NCI-H345 (cell line): ENCODE measurements around the gene NIN.
"Not testable (repeated sequence)": the region's sequence is repeated elsewhere in the genome, so short reads cannot be mapped to it uniquely, and the experiment has no call there.

Source experiments
- DNase-seq: peaks from one replicate; lab custom pipeline; 2025; lab: John Stamatoyannopoulos, UW

The NIN gene

DNA sequence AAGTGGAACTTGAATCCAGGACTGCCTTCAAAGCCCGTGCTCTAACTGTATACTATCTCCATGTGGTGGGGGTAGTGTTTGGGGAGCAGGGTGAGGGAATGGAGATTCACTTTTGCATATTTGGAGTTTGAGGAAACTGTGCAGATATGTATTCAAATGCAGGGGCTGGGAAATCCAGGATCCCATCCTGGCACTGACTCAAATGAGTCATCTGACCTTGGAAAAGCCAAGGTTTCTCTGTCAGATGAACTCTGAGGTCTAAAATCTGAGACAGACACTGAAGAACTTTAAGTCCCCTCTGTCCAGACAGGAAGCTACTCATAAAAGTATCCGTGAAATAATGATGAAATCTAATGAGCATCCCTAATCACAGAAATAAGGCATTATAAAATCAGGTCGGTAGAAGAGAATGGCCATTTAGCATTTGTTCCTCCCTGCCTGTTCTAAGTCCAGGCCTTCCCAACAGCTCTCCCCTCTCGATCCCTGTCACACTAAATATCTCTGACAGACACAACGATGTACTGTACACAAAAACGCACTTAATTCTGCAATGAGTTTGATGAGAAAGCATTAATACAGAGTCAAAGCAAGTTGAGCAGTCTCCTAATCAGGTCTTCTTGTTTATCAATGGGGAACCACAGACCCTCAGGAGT is 14.4 kb downstream of the NIN start:
- no peak for DNase-seq

DNA sequence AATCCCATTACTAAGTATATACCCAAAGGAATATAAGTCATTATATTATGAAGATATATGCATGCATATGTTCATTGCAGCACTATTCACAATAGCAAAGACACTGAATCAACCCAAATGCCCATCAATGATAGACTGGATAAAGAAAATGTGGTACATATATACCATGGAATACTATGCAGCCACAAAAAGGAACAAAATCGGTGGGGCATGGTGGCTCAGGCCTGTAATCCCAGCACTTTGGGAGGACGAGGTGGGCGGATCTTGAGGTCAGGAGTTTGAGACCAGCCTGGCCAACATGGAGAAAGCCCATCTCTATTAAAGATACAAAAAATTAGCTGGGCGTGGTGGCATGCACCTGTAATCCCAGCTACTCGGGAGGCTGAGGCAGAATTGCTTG is 15.4 kb downstream of the NIN start:
- not testable (repeated sequence) for DNase-seq

DNA sequence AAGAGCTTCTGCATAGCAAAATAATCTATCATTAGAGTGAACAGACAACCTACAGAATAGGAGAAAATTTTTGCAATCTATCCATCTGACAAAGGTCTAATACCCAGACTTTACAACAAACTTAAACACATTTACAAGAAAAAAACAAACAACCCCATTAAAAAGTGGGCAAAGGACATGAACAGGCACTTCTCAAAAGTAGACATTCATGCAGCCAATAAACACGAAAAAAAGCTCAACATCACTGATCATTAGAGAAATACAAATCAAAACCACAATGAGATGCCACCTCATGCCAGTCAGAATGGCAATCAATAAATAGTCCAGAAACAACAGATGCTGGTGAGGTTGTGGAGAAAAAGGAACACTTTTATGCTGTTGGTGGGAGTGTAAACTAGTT is 15.9 kb downstream of the NIN start:
- not testable (repeated sequence) for DNase-seq

DNA sequence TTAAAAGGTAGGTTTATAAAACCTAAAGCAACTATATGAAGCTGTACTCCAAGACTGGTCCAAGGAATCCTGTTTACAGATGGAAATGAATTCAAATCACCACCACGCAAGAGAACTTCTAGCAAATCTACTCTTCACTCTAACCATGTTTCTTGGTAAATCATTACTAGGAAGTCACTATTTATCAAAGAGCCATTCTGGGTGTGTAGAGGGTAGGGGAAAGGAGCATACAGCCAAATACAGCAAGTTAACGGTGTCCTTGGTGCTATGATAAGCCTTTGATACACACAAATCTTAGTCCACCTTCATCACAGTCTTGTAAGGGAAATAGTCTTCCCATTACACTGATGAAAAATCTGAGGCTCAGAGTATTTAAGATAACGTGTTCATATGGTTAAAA is 16.8 kb downstream of the NIN start:
- no peak for DNase-seq

GRCh38 chr14:50813544-50813863 is 17.5 kb downstream of the NIN start:
- DNase-seq = no peak

DNA sequence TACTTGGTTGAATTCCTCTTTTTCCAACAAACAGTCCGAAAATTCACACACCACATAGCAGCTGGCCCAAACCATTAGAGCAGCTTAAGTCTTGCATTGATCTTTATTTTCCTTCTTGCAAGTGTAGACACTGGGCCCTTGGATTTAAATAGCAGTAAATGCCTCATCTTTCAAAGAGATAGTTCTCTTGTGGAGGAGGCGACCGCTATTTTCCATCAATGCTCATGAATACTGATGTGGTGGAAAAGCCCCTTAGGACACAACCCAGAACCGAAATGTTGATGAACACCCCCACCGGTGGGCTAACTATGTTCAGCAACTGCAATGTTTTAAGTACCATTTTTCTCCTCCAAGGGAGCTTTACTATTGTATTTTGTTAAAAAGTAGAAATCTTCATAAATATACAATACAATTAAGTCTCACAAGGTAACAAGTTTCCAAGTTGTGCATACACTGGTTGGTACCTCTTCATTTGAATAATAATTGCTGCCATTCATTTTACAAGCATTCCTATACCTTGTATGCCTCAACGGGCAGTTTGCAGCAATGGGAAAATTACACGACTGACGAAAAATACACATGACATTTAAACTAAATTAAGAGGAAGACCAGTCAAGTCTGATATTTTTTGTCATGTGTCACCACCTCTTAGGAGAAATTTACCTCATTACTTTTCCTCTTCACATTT is 18.0 kb downstream of the NIN start:
- DNase-seq = no peak

DNA sequence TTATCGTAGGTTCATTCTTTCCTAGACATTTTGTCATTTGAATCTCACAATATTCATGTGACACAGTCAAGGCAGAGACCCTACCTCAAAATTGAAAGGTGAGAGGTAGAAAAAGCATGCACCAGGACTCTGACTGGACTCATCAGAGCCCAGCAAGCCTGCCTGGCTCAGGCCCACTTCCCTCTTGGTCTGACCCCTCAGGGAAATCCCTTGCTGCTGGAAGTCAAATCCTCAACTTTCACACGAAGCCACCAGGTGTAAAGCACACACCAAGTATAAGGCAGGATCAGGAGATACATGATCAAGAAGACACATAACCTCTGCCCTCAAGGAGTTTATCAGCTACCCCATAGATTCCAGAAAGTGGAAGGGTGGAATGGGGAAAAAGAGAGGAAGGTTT is 18.8 kb downstream of the NIN start:
- no peak for DNase-seq

DNA sequence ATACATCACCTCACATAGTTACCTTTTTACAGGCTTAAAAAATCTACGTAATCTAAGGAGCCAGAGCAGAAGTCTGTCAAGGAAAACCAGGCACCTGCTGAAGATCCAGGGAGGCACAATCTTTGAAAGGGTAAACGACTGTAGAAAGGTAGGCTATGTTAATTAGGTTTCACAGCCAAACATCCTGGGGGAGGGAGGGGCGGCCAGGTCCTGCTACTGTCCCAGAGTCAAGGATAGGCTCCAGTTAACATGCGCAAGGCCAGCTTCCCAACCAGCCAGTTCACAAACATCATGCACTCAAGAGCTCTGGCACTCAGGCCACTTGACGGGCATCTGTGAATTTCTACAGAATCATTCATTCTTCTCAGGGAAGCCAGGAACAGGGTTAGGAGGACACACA is 22.9 kb downstream of the NIN start:
- DNase-seq = no peak

DNA sequence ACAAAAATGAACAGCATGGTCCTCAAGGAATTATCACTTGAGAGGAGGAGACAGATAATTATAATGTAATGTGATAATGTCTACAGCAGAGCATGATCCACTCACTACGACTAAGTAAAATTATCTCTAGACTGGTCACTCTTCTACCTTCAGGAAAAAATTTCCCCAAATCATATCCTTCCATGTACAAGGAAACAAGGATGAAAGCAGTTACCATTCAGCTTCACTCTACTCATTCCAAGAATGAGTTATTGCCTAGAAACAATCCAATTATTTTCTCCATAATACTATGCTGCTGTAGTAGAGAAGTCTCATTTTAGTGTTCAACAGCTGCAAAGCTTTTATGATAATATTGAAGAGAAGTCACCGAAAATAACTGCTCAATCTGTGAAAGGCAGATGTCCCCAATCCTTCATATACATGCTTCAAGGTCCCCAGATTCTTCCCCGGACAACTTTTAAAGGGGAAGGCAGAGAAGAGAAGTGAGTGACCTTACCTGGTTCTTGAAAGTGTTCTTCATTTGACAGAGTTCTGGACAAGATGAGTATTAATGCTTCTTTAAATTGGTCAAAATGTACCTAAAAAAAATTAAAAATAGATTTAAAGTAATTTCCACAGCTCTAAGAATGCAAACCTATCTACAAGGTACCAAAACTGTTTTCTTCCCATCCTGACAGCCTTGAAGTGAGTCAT is 24.6 kb downstream of the NIN start:
- DNase-seq = no peak

DNA sequence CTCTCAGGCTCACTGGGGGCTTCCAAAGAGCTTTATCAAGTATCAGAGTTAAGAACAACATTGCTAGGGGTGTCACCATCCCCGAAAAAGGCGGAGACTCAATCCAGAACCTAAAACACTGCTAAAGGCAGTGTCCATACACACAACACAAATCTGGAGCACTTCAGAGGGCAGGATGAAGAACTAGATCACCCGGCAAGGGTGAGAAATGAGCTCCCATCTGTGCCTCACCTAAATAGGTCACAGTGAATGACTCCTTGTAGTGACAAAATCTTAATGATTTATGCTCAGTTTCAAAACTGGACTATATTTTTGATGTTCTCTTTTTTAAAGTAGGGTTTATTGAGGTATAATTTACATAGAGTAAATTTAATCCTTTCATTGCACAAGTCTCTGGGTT is 25.6 kb downstream of the NIN start:
- no peak for DNase-seq

- no peak for DNase-seq
Observed at GRCh38 chr14:50804181-50804721, 26.7 kb downstream of the NIN start.

GRCh38 chr14:50801706-50802105 is 29.3 kb downstream of the NIN start:
- no peak for DNase-seq

DNA sequence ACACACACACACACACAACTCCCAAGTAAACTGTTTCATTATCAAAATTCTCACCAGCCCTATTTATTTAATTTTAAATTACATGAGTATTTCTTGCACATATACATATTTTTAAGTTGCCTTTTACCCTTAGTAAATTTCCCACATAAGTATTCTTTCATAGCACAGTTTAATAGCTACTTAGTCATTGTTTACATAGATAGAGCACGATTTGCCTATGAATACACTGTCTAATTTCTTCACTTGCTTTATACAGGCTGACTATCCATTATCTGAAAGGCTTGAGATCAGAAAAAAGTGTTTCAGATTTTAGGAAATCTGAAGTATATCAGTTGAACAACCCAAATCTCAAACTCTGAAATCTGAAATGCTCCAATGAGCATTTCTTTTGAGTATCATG is 30.9 kb downstream of the NIN start:
- DNase-seq = no peak

DNA sequence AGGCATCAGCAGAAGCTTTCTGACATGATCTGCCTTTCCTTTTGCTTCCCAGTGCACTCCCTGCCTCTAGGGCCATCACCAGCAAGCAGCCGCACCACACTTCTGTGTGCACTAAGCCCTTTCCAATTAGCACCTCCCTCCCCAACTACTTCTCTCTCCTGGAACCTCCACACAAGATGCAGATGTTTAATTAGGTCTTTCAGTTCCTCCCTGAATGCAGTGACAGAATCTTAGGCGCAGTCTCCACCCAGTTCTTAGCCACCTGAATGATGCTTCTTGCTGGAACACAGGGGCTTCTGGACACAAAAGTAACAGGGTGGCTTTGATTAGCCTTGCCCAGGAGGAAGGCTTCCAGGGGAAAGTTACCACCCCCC is 32.9 kb downstream of the NIN start:
- DNase-seq = no peak

GRCh38 chr14:50797250-50798047 is 33.5 kb downstream of the NIN start:
- DNase-seq = no peak

DNA sequence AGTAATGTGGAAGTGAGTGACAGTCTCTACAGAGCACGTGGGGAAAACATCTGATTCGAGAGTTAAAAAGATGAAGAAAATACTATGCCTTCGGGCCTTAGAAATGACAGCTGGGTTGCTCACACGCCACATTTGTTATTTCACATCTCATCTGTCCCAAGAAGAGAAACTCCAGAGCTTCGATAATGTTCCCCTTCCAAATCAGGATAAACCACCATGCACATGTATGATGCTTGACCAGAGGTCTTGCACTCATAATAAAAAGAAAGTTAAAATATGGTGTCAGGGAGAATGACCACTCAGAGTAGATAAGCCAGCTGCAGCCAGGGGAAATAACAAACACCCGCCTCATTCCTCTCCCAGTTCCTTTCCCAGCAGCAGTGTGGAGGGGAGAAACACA is 34.6 kb downstream of the NIN start:
- DNase-seq = no peak

DNA sequence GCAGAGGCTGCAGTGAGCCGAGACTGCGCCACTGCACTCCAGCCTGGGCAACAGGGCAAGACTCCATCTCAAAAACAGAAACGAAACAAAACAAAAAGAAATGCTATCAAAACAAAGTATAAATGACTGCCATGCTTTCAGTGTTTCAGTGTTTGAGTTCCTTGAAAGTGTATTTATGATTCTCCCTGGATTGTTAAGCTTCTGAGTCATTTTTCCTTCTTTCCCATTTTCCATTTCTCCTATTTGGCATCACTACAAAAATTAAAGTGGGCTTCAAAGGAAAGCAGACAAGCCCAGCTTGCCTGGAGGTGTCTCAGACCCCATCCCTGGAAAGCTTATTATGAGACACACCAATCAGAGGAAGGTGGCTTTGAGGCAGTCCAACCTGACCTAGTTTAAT is 35.1 kb downstream of the NIN start:
- no peak for DNase-seq

DNA sequence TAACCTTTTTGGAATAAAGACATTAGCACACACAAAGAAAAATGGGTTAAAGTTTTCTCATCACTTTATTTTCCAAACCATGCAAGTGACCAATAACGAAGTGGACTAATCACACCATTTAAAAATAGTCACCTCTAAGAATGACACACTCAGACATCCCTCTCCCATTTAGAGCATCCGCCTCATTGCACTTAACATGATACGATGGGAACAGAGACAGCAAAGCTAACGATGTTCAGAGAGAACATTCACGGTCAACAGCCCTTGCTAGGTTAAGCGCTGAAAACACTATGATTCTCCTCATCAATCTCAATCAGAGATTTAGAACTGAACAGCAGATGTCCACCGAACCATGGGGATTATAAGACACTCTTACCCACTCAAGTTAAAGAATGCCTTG is 35.8 kb downstream of the NIN start:
- no peak for DNase-seq

DNA sequence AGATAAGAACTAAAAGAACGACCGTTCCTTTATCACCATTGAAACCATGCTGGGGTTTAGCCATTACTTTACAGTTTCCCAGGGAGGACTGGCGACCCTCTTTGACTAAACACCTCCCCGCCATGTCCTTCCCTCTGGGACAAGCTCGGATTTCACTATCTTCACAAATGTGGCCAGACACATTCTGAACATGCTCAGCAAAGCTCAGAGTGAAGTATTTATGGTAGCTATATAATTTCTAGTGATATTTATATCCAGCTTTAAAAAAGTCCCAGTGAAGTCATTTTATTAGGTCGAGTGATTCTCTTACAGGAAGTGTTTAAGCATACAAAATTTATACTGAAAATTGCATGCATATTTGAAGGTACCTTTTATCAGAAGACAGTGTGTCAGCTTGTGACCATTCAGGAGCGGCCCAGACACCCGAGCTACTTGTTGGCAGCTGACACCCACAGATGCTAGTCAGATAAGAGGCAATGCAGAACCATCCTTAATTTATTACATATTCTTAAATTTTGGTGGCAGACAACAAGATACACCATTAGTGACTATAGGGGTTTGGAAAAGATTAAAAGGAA is 36.8 kb downstream of the NIN start:
- no peak for DNase-seq

DNA sequence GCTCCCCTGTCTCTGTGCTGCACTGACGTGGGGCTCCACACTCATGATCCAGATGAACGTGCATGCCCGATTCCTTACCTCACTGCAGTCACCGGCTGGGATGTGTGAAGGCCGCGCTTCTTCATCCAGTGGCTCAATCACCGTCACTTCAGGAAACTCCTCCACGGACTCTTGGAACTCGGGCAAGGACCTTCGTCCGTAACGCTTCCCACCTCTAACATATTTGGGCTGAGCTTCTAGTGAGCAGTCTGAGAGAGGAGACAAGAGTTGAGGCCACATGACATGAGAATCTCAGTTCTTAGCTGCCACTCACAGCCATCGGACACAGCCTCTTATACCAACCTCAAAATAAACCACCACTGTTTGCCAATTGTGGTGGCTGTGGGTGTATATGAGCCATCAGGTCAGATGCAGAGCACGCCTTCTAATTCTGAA is 38.3 kb downstream of the NIN start:
- DNase-seq = no peak

GRCh38 chr14:50792051-50792477 is 38.9 kb downstream of the NIN start:
- no peak for DNase-seq

- no peak for DNase-seq
Observed at GRCh38 chr14:50791201-50791600, 39.8 kb downstream of the NIN start.
